HepG2 (cell line): ENCODE data around the gene CD9. TPM values are rescaled to one million over a fixed set of nuclear protein-coding genes. Genes with fewer than 3 reads are reported as not detected.

Experiments used
- ATAC-seq: fragments of 200-7000 bp; cut with Tn5 transposase; 3 replicates; pipeline ENCODE4 v1.9.1; 2020; ENCODE audit warnings: mild to moderate bottlenecking, moderate library complexity
- BruUV-seq: library from RNA; stranded (reverse); fragments of 400-500 nt; replicated peaks from 2 replicates; lab custom pipeline; 2021; lab: Mats Ljungman, UMichigan
- CTCF ChIA-PET: fragments of 300-600 bp; formaldehyde crosslinking; extraction: SDS; loops from one replicate; lab custom pipeline; 2021; ENCODE audit warnings: low total read pairs, inconsistent platforms, low intra/inter-chr PET ratio; lab: Yijun Ruan, JAX
- POLR2A ChIA-PET: fragments of 350-600 bp; sonication (Branson Sonifier 250); formaldehyde crosslinking; loops from one replicate; lab custom pipeline; 2020; ENCODE audit warnings: antibody characterized with exemption, inconsistent platforms; lab: Yijun Ruan, JAX
- DNase-seq: peaks from one replicate; pipeline ENCODE4 v3.0.0-alpha.2; 2015; ENCODE audit warnings: low spot score
- FAIRE-seq: peaks from 3 replicates; lab custom pipeline; 2011; peaks lifted over from hg19 to GRCh38; lab: Jason Lieb, UNC
- H2AFZ ChIP-seq: one replicate; pipeline ENCODE4 v1.6.1; 2011; ENCODE audit warnings: low read length, inconsistent platforms
- H3K27ac ChIP-seq: fragments of 300-600 bp; 3 replicates; pipeline ENCODE4 v1.8.0; 2011; ENCODE audit warnings: mixed run types, mild to moderate bottlenecking, mixed read lengths, low read length, inconsistent platforms; ENCODE audit not compliant: insufficient read depth; ENCODE audit errors: extremely low read length
- H3K27me3 ChIP-seq, 2 experiments: fragments of 200-600 bp in 1 of 2; 2 replicates in 1 of 2; 3 replicates in 1 of 2; pipeline versions ENCODE4 v1.6.0 to v1.8.0; 2011; ENCODE audit warnings: low read length in 2 of 2, mild to moderate bottlenecking in 2 of 2, moderate library complexity in 2 of 2, inconsistent platforms in 1 of 2; ENCODE audit not compliant: insufficient read depth in 2 of 2, control insufficient read depth in 1 of 2
- H3K36me3 ChIP-seq, 2 experiments: fragments of 200-600 bp in 1 of 2; replicated peaks in 1 of 2; 2 replicates in 1 of 2; 3 replicates in 1 of 2; pipeline versions ENCODE4 v1.5.1 to v1.8.0; 2011; ENCODE audit warnings: low read length in 2 of 2, inconsistent platforms in 1 of 2; ENCODE audit not compliant: insufficient read depth in 2 of 2, control insufficient read depth in 1 of 2
- H3K4me1 ChIP-seq: 2 replicates; pipeline ENCODE4 v1.5.1; 2012; ENCODE audit warnings: low read length, inconsistent platforms; ENCODE audit not compliant: insufficient read depth
- H3K4me2 ChIP-seq: 2 replicates; pipeline ENCODE4 v1.6.0; 2011; ENCODE audit warnings: low read depth, low read length, inconsistent platforms
- H3K4me3 ChIP-seq, 3 experiments: fragments of 200-600 bp in 1 of 3; sonication (generic), shearing (Covaris generic) in 1 of 3; replicated peaks in 1 of 3; 2 replicates each; pipeline ENCODE4 v1.5.1; 2011 to 2016; ENCODE audit warnings: low read length in 3 of 3, inconsistent platforms in 2 of 3, low read depth in 2 of 3, mild to moderate bottlenecking in 2 of 3, control low read depth in 1 of 3, mixed read lengths in 1 of 3; ENCODE audit not compliant: insufficient read depth in 1 of 3
- H3K79me2 ChIP-seq: one replicate; pipeline ENCODE4 v1.6.1; 2011; ENCODE audit warnings: low read length, inconsistent platforms; ENCODE audit not compliant: insufficient read depth
- H3K9ac ChIP-seq: 2 replicates; pipeline ENCODE4 v1.6.0; 2011; ENCODE audit warnings: mild to moderate bottlenecking, low read depth, low read length, inconsistent platforms; ENCODE audit not compliant: insufficient read depth
- H3K9me3 ChIP-seq: 2 replicates; pipeline ENCODE4 v1.5.1; 2012; ENCODE audit warnings: mild to moderate bottlenecking, low read length
- H4K20me1 ChIP-seq: 2 replicates; pipeline ENCODE4 v1.6.0; 2011; ENCODE audit warnings: inconsistent platforms, mild to moderate bottlenecking, low read length, moderate library complexity; ENCODE audit not compliant: insufficient read depth
- HNF4A ChIP-seq: sonication (generic); formaldehyde crosslinking; IDR thresholded peaks from 2 replicates; pipeline ENCODE4 v1.4.0; 2020; ENCODE audit warnings: missing genetic modification reagents
- KLF9 ChIP-seq: IDR thresholded peaks from 2 replicates; pipeline ENCODE4 v1.6.1; 2016; ENCODE audit warnings: low read depth
- NKX3-1 ChIP-seq: sonication (generic); formaldehyde crosslinking; IDR thresholded peaks from 2 replicates; pipeline ENCODE4 v1.5.0; 2020; ENCODE audit warnings: missing genetic modification reagents
- NPAS2 ChIP-seq: sonication (generic); formaldehyde crosslinking; IDR thresholded peaks from 2 replicates; pipeline ENCODE4 v1.8.0; 2022; ENCODE audit warnings: mild to moderate bottlenecking, missing genetic modification reagents, borderline replicate concordance
- RARA ChIP-seq: IDR thresholded peaks from 2 replicates; pipeline ENCODE4 v1.6.1; 2016; ENCODE audit warnings: missing genetic modification reagents, missing compliant biosample characterization
- SNAPC2 ChIP-seq: sonication (generic); formaldehyde crosslinking; IDR thresholded peaks from 2 replicates; pipeline ENCODE4 v1.8.1; 2022; ENCODE audit warnings: mild to moderate bottlenecking, missing genetic modification reagents
- ZBED4 ChIP-seq: sonication (generic); formaldehyde crosslinking; IDR thresholded peaks from 2 replicates; pipeline ENCODE4 v1.4.0; 2020; ENCODE audit warnings: missing genetic modification reagents, borderline replicate concordance
- ZNF275 ChIP-seq: sonication (generic); formaldehyde crosslinking; IDR thresholded peaks from 2 replicates; pipeline ENCODE4 v1.8.0; 2022; ENCODE audit warnings: missing genetic modification reagents, mild to moderate bottlenecking, inconsistent platforms, borderline replicate concordance
- WGBS: methylation state at CpG from one replicate; pipeline ENCODE4 v1.1.6; 2017; ENCODE audit warnings: low lambda C conversion rate; 5-methylcytosine and 5-hydroxymethylcytosine counted together
- in situ Hi-C: cut with HindIII; loops from 2 replicates; pipeline ENCODE4 v1.10.0; 2017; ENCODE audit warnings: low pct_unique_long_range_greater_than_20kb; ENCODE audit not compliant: extremely low pct_ligation_motif_present
- intact Hi-C: fragments of 100-400 bp; cut with micrococcal nuclease; formaldehyde crosslinking; loops from one replicate; pipeline ENCODE4 v1.10.0; 2022; ENCODE audit not compliant: unreplicated experiment
- polyA plus RNA-seq, 8 experiments: library from polyadenylated mRNA; depleted of rRNA in 3 of 8; stranded (reverse) in 7 of 8; unstranded in 1 of 8; fragments of >200 nt; fragmentation: Illumina TruSeq in 4 of 8; extraction: Trizol in 4 of 8; gene quantifications; 2 replicates each; pipeline versions ENCODE4 v1.2.1 to v1.2.3, GENCODE V29; 2011 to 2016; ENCODE audit warnings: low read depth in 4 of 8, missing spikeins in 1 of 8, mixed read lengths in 1 of 8; ENCODE audit not compliant: insufficient read depth in 1 of 8
- total RNA-seq, 5 experiments: library from RNA; depleted of rRNA; stranded (reverse); fragments of >200 nt; fragmentation: Illumina TruSeq; extraction: Trizol; gene quantifications; 2 replicates each; pipeline ENCODE4 v1.2.3, GENCODE V29; 2016; ENCODE audit warnings: low read depth in 1 of 5

Gene CD9
- total and polyA plus RNA-seq, 2 of the 13 experiments (the other 11 are each of a cell fraction or from before 2014, with no cell fraction given): 5.8 to 38.3 TPM

- TF ChIP-seq ZNF275 (CRISPR knock-in tag): no peak
- no peak for TF ChIP-seq RARA (CRISPR knock-in tag)
Measured at GRCh38 chr12:6274231-6275221, 74.3 kb downstream of the CD9 start (continued).

GRCh38 chr12:6275928-6276887, 76.0 kb downstream of the CD9 start:
- H3K36me3 ChIP-seq: no peaks in the 10 kb centered on the region
- no peaks in the 10 kb centered on the region for H3K9me3 ChIP-seq
- TF ChIP-seq NKX3-1 (CRISPR knock-in tag) (no peak), NPAS2 (CRISPR knock-in tag) (no peak), HNF4A (CRISPR knock-in tag) (peak; percentile 47), KLF9 (CRISPR knock-in tag) (no peak), SNAPC2 (no peak), ZBED4 (CRISPR knock-in tag) (no peak)
- TF ChIP-seq, all 625 proteins: peak for 1
- no peak for DNase-seq
- H4K20me1 ChIP-seq: no peaks in the 10 kb centered on the region
- intact Hi-C loops (no loop called here), in situ Hi-C loops (loop anchor here (5.0 kb wide), 3 partner anchors 44 to 214 kb away; no protein-coding TSS in a partner anchor)
- H3K27ac ChIP-seq: no peak overlapping the region
- H3K4me2 ChIP-seq: peak overlapping the region; percentile 25; the same call in 1 of the 2 replicates
- peaks cover 0 to 17% of the 10 kb centered on the region in 2 experiments; a peak in 4 of 5 replicates for H3K27me3 ChIP-seq
- no peak overlapping the region for H3K4me3 ChIP-seq
- FAIRE-seq: no peak
- H3K9ac ChIP-seq: no peak overlapping the region
- no peak overlapping the region for H2AFZ ChIP-seq
- ChIA-PET POLR2A (interaction anchor here (0.9 to 1.1 kb wide), 3 partner anchors 12 to 206 kb away, joined by 3 to 4 read pairs (median 3); no protein-coding TSS in a partner anchor), CTCF (no interaction called here)
- H3K4me1 ChIP-seq: peaks cover 87% of the 10 kb centered on the region
- 41% methylated on average over 14 of the region's 16 CpGs for WGBS
- H3K79me2 ChIP-seq: no peaks in the 10 kb centered on the region
- no peak for ATAC-seq
- no TSS peak for BruUV-seq
